Common myeloid progenitor, CD34-positive (primary cell): ENCODE data around the gene LITAF.

Experiments used
- CTCF ChIA-PET: fragments of 350-600 bp; sonication (Branson Sonifier 250); formaldehyde crosslinking; loops from one replicate; lab custom pipeline; 2021; ENCODE audit warnings: antibody characterized with exemption; lab: Charles Lee
- POLR2A ChIA-PET: fragments of 350-600 bp; sonication (Branson Sonifier 250); formaldehyde crosslinking; loops from one replicate; lab custom pipeline; 2021; ENCODE audit warnings: antibody characterized with exemption; lab: Charles Lee
- DNase-seq, 3 donors: peaks; one replicate each; pipeline versions ENCODE4 v3.0.0 to v3.0.0-alpha.2; 2013
- H3K27ac ChIP-seq, 2 experiments: 1 replicate in 1 of 2; 2 replicates in 1 of 2; pipeline ENCODE4 v1.7.0; 2013; ENCODE audit warnings: inconsistent platforms in 2 of 2, low read length in 2 of 2, mild to moderate bottlenecking in 2 of 2, low read depth in 1 of 2, moderate library complexity in 1 of 2; ENCODE audit not compliant: severe bottlenecking in 2 of 2, insufficient read depth in 1 of 2, poor library complexity in 1 of 2
- H3K27me3 ChIP-seq, 5 experiments: replicated peaks in 2 of 5; 1 replicate in 3 of 5; 2 replicates in 2 of 5; pipeline versions ENCODE4 v1.6.1 to v1.7.0; 2013; ENCODE audit warnings: low read length in 4 of 5, mild to moderate bottlenecking in 2 of 5, moderate library complexity in 2 of 5, inconsistent platforms in 1 of 5; ENCODE audit not compliant: insufficient read depth in 5 of 5, control insufficient read depth in 4 of 5
- H3K36me3 ChIP-seq, 4 experiments: 1 replicate in 2 of 4; 2 replicates in 2 of 4; pipeline versions ENCODE4 v1.6.1 to v1.7.0; 2013; ENCODE audit warnings: low read length in 3 of 4, control low read depth in 1 of 4, mild to moderate bottlenecking in 1 of 4; ENCODE audit not compliant: control insufficient read depth in 4 of 4, insufficient read depth in 4 of 4
- H3K4me1 ChIP-seq, 4 experiments: 1 replicate in 3 of 4; 2 replicates in 1 of 4; pipeline versions ENCODE4 v1.6.1 to v1.7.1; 2013; ENCODE audit warnings: low read length in 3 of 4, mild to moderate bottlenecking in 3 of 4, control low read depth in 1 of 4, inconsistent platforms in 1 of 4, moderate library complexity in 1 of 4; ENCODE audit not compliant: control insufficient read depth in 4 of 4, insufficient read depth in 4 of 4; ENCODE audit errors: control extremely low read depth in 1 of 4
- H3K4me3 ChIP-seq, 7 experiments: 1 replicate in 4 of 7; 2 replicates in 3 of 7; pipeline versions ENCODE4 v1.5.1 to v1.7.0; 2013; ENCODE audit warnings: mild to moderate bottlenecking in 7 of 7, low read length in 6 of 7, moderate library complexity in 6 of 7, inconsistent platforms in 2 of 7, low read depth in 2 of 7, control low read depth in 1 of 7; ENCODE audit not compliant: insufficient read depth in 4 of 7, control insufficient read depth in 1 of 7; ENCODE audit errors: extremely low read depth in 1 of 7
- H3K9me3 ChIP-seq, 5 experiments: 1 replicate in 4 of 5; 2 replicates in 1 of 5; pipeline versions ENCODE4 v1.6.1 to v1.7.1; 2013; ENCODE audit warnings: low read length in 4 of 5, mild to moderate bottlenecking in 2 of 5, inconsistent platforms in 1 of 5, low read depth in 1 of 5, moderate library complexity in 1 of 5; ENCODE audit not compliant: control insufficient read depth in 4 of 5, insufficient read depth in 2 of 5; ENCODE audit errors: control extremely low read depth in 1 of 5
- WGBS: methylation state at CpG from one replicate; pipeline ENCODE4 v1.1.5; 2013; ENCODE audit not compliant: insufficient coverage; 5-methylcytosine and 5-hydroxymethylcytosine counted together

LITAF gene

DNA sequence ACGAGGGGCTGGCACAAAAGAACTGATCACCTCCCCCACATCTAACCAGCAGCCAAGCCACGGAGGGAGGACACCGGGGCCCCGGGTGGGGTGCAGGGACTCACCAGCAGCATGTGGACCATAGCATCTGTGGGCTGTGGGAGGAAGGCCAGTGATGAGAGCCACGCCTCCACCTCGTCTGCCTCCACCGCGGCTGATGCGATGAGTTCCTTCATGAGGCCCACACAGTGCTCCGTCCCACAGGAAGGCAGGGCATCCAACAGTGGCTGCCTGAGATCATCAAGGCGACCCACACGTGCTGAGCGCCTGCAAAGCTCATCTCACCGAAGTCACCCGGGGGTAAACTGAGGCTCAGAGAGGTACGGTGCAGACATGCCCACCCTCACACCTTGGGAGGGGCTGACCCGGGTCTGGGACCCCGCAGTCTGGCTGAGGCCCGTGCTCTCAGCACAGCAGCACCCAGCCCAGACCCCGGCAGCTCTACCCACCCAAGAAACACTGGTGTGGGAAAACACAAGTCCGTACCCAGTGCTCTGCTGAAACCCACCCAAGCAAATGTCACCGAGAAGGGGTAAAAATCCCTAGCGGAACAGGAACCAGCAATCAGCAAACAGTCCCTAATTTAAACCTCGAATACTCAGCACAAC is 85.9 kb downstream of the LITAF start:
- ChIA-PET POLR2A (no interaction called here), CTCF (no interaction called here)
- DNase-seq = peak in 2 of 3 donors; percentile 37 to 52
- Histone ChIP-seq H3K36me3 (peaks cover 0 to 2% (median 0%) of the 10 kb centered on the region in 4 experiments), H3K4me3 (no peak overlapping the region), H3K4me1 (peaks cover 2 to 89% (median 79%) of the 10 kb centered on the region in 4 experiments), H3K9me3 (no peaks in the 10 kb centered on the region), H3K27ac (no peak overlapping the region), H3K27me3 (no peaks in the 10 kb centered on the region)
- WGBS = 73% methylated on average over 21 of the region's 24 CpGs

GRCh38 chr16:11499295-11500089 is 87.2 kb downstream of the LITAF start:
- 91% methylated on average over 6 of the region's 7 CpGs for WGBS
- H3K36me3 ChIP-seq = peaks cover 0 to 2% (median 0%) of the 10 kb centered on the region in 4 experiments
- peak in 2 of 3 donors; percentile 46 to 52 for DNase-seq
- H3K27ac ChIP-seq = no peak overlapping the region
- POLR2A ChIA-PET = no interaction called here
- H3K9me3 ChIP-seq = no peaks in the 10 kb centered on the region
- peaks cover 2 to 92% (median 88%) of the 10 kb centered on the region in 4 experiments for H3K4me1 ChIP-seq
- no peak overlapping the region for H3K4me3 ChIP-seq
- CTCF ChIA-PET = no interaction called here
- H3K27me3 ChIP-seq = no peaks in the 10 kb centered on the region

GRCh38 chr16:11498683-11499082 is 88.0 kb downstream of the LITAF start:
- H3K4me1 ChIP-seq = peaks cover 2 to 86% (median 83%) of the 10 kb centered on the region in 4 experiments
- peak; percentile 17 to 82 (median 74) for DNase-seq
- no CpG with 5 or more reads among the region's 6 CpGs for WGBS
- no peaks in the 10 kb centered on the region for H3K9me3 ChIP-seq
- ChIA-PET CTCF (interaction anchor here (0.6 kb wide), 1 partner anchor 128 kb away, joined by 3 read pairs; no protein-coding TSS in a partner anchor), POLR2A (no interaction called here)
- peaks cover 0 to 2% (median 0%) of the 10 kb centered on the region in 4 experiments for H3K36me3 ChIP-seq
- H3K4me3 ChIP-seq = no peak overlapping the region
- H3K27ac ChIP-seq = no peak overlapping the region
- no peaks in the 10 kb centered on the region for H3K27me3 ChIP-seq

DNA sequence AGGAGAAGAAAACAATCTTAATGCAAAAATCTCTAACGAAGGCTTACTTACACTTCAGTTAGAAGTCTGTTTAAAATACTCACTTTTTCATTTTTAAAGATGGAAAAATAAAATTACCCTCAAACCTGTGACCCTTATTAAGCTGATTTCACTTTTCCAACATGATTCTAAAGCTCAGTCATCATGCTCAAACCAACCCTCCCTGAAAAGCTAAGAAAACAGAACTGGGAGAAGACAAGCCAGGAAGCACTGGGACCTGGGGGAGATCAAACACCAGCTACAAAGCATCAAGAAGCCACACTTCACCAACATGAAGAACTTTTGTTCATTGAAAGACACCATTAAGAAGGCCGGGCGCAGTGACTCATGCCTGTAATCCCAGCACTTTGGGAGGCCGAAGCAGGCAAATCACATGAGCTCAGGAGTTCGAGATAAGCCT is 88.8 kb downstream of the LITAF start:
- Histone ChIP-seq H3K4me3 (peak overlapping the region in 1 of 7 experiments; percentile 9), H3K27me3 (no peaks in the 10 kb centered on the region), H3K36me3 (peaks cover 0 to 2% (median 0%) of the 10 kb centered on the region in 4 experiments), H3K27ac (peak overlapping the region; percentile 15 to 59), H3K4me1 (peaks cover 2 to 78% (median 75%) of the 10 kb centered on the region in 4 experiments), H3K9me3 (no peaks in the 10 kb centered on the region)
- peak in 2 of 3 donors; percentile 32 to 46 for DNase-seq
- CTCF ChIA-PET = interaction anchor here (0.7 to 1.2 kb wide), 3 partner anchors 23 to 137 kb away, joined by 3 read pairs; no protein-coding TSS in a partner anchor
- POLR2A ChIA-PET = interaction anchor here (0.7 kb wide), 1 partner anchor 56 kb away, joined by 3 read pairs; no protein-coding TSS in a partner anchor
- no CpG with 5 or more reads among the region's 5 CpGs for WGBS
